CD14-positive monocyte (primary cell): ENCODE data around the gene GFOD1. TPM values are rescaled to one million over a fixed set of nuclear protein-coding genes. Genes with fewer than 3 reads are reported as not detected.
A peak's percentile ranks its signal among the peaks of the same experiment; 100 is the strongest.

Source experiments
- DNase-seq, 3 donors: peaks; one replicate each; pipeline ENCODE4 v3.0.0-alpha.2; 2011 to 2022
- H2AFZ ChIP-seq: 2 replicates; pipeline ENCODE4 v1.6.0; 2012; ENCODE audit warnings: mild to moderate bottlenecking, low read depth, low read length, inconsistent platforms; ENCODE audit not compliant: insufficient read depth, poor library complexity, severe bottlenecking
- H3K27ac ChIP-seq, 2 donors: 1 replicate in 1 of 2; 2 replicates in 1 of 2; pipeline ENCODE4 v1.5.1; 2012 to 2013; ENCODE audit warnings: low read length in 2 of 2, control low read depth in 1 of 2, inconsistent platforms in 1 of 2, low read depth in 1 of 2, mild to moderate bottlenecking in 1 of 2
- H3K27me3 ChIP-seq, 2 donors: one replicate each; pipeline versions ENCODE4 v1.6.0 to v1.6.1; 2011 to 2013; ENCODE audit warnings: low read length in 2 of 2; ENCODE audit not compliant: control insufficient read depth in 2 of 2, insufficient read depth in 2 of 2
- H3K36me3 ChIP-seq, 2 donors: replicated peaks in 1 of 2; 1 replicate in 1 of 2; 2 replicates in 1 of 2; pipeline versions ENCODE4 v1.5.1 to v1.6.1; 2012 to 2013; ENCODE audit warnings: low read length in 2 of 2, control low read depth in 1 of 2, inconsistent platforms in 1 of 2, mild to moderate bottlenecking in 1 of 2; ENCODE audit not compliant: insufficient read depth in 2 of 2, control insufficient read depth in 1 of 2
- H3K4me1 ChIP-seq, 2 donors: 1 replicate in 1 of 2; 2 replicates in 1 of 2; pipeline versions ENCODE4 v1.5.1 to v1.6.1; 2012 to 2013; ENCODE audit warnings: low read length in 2 of 2, control low read depth in 1 of 2, inconsistent platforms in 1 of 2, mild to moderate bottlenecking in 1 of 2, moderate library complexity in 1 of 2; ENCODE audit not compliant: insufficient read depth in 2 of 2, control insufficient read depth in 1 of 2
- H3K4me2 ChIP-seq: replicated peaks from 2 replicates; pipeline ENCODE3; 2012; ENCODE audit warnings: low read length, moderate library complexity, mild to moderate bottlenecking; ENCODE audit not compliant: poor library complexity, severe bottlenecking; ENCODE audit errors: extremely low read depth
- H3K4me3 ChIP-seq, 3 experiments: fragments of 200-600 bp in 1 of 3; sonication (generic) in 1 of 3; replicated peaks in 1 of 3; 1 replicate in 2 of 3; 2 replicates in 1 of 3; pipeline ENCODE4 v1.5.1; 2011 to 2013; ENCODE audit warnings: low read length in 3 of 3, mild to moderate bottlenecking in 3 of 3, control low read depth in 2 of 3, low read depth in 2 of 3, inconsistent platforms in 1 of 3, moderate library complexity in 1 of 3
- H3K79me2 ChIP-seq: 2 replicates; pipeline ENCODE4 v1.6.0; 2012; ENCODE audit warnings: mild to moderate bottlenecking, control low read depth, inconsistent platforms, low read length, moderate library complexity; ENCODE audit not compliant: insufficient read depth
- H3K9ac ChIP-seq: 2 replicates; pipeline ENCODE4 v1.6.0; 2017; ENCODE audit warnings: low read length, mild to moderate bottlenecking; ENCODE audit not compliant: insufficient read depth, poor library complexity, severe bottlenecking
- H3K9me3 ChIP-seq, 2 donors: replicated peaks in 1 of 2; 1 replicate in 1 of 2; 2 replicates in 1 of 2; pipeline versions ENCODE4 v1.5.1 to v1.6.1; 2012 to 2013; ENCODE audit warnings: low read length in 2 of 2, control low read depth in 1 of 2; ENCODE audit not compliant: control insufficient read depth in 1 of 2, insufficient read depth in 1 of 2
- H4K20me1 ChIP-seq: 2 replicates; pipeline ENCODE4 v1.6.0; 2012; ENCODE audit warnings: mild to moderate bottlenecking, low read length, control low read depth, moderate library complexity; ENCODE audit not compliant: insufficient read depth
- H3K27ac Mint-ChIP-seq, 7 donors: one replicate each; pipeline ENCODE4 v1.8.0; 2020; ENCODE audit warnings: mild to moderate bottlenecking in 7 of 7, mixed read lengths in 7 of 7, moderate library complexity in 6 of 7, inconsistent platforms in 2 of 7
- H3K27me3 Mint-ChIP-seq, 3 donors: one replicate each; pipeline ENCODE4 v1.8.0; 2021 to 2022; ENCODE audit warnings: low read depth in 3 of 3, mild to moderate bottlenecking in 3 of 3, mixed read lengths in 3 of 3, moderate library complexity in 3 of 3, inconsistent platforms in 1 of 3
- H3K36me3 Mint-ChIP-seq, 2 donors: one replicate each; pipeline ENCODE4 v1.8.0; 2020; ENCODE audit warnings: mixed read lengths in 2 of 2, inconsistent platforms in 1 of 2, mild to moderate bottlenecking in 1 of 2
- H3K4me1 Mint-ChIP-seq: one replicate; pipeline ENCODE4 v1.8.0; 2020; ENCODE audit warnings: mild to moderate bottlenecking, mixed read lengths
- H3K4me3 Mint-ChIP-seq, 2 donors: one replicate each; pipeline ENCODE4 v1.8.0; 2020; ENCODE audit warnings: mild to moderate bottlenecking in 2 of 2, mixed read lengths in 2 of 2, moderate library complexity in 1 of 2
- H3K9me3 Mint-ChIP-seq, 7 donors: one replicate each; pipeline ENCODE4 v1.8.0; 2020 to 2022; ENCODE audit warnings: mixed read lengths in 7 of 7, mild to moderate bottlenecking in 6 of 7, moderate library complexity in 6 of 7, inconsistent platforms in 2 of 7
- CTCF ChIP-seq: fragments of 200-600 bp; IDR thresholded peaks from one replicate; pipeline ENCODE4 v1.8.0; 2022; ENCODE audit warnings: antibody characterized with exemption, mild to moderate bottlenecking
- WGBS: methylation state at CpG from one replicate; pipeline ENCODE4 v1.1.5; 2013; ENCODE audit warnings: missing lambda C conversion rate; ENCODE audit not compliant: insufficient coverage; 5-methylcytosine and 5-hydroxymethylcytosine counted together
- intact Hi-C, 2 donors: fragments of 100-400 bp; cut with micrococcal nuclease; formaldehyde crosslinking; loops; one replicate each; pipeline versions ENCODE4 v1.15.0 to v1.15.1; 2023
- polyA plus RNA-seq, 3 donors: library from polyadenylated mRNA; depleted of rRNA in 1 of 3; unstranded in 2 of 3; stranded (reverse) in 1 of 3; fragments of 300-500 nt in 2 of 3; fragments of >200 nt in 1 of 3; fragmentation: Illumina TruSeq in 2 of 3; gene quantifications; 1 replicate in 2 of 3; 2 replicates in 1 of 3; pipeline ENCODE4 v1.2.3, GENCODE V29; 2012 to 2021

The GFOD1 gene
- polyA plus RNA-seq, 3 donors: 2.4 to 8.7 (median 2.4) TPM

GRCh38 chr6:13415283-13415682 is 72.1 kb downstream of the GFOD1 start:
- no peaks in the 10 kb centered on the region for H3K9me3 ChIP-seq
- H3K36me3 Mint-ChIP-seq: peaks cover 7 to 9% of the 10 kb centered on the region in 2 donors
- peaks cover 4% of the 10 kb centered on the region for H3K79me2 ChIP-seq
- no peak overlapping the region for H2AFZ ChIP-seq
- no peak overlapping the region for H3K4me3 ChIP-seq
- no peaks in the 10 kb centered on the region for H3K27me3 ChIP-seq
- H3K4me2 ChIP-seq: no peak overlapping the region
- peaks cover 2 to 6% (median 4%) of the 10 kb centered on the region in 7 donors for H3K9me3 Mint-ChIP-seq
- H3K27ac ChIP-seq: no peak overlapping the region
- WGBS: 100% methylated on average over 2 of the region's 5 CpGs
- H3K4me3 Mint-ChIP-seq: no peak overlapping the region
- H3K27ac Mint-ChIP-seq: peak overlapping the region in 2 of 7 donors; percentile 40 to 68
- no peak for TF ChIP-seq CTCF
- no peaks in the 10 kb centered on the region for H3K36me3 ChIP-seq
- peaks cover 47% of the 10 kb centered on the region for H3K4me1 Mint-ChIP-seq
- H3K27me3 Mint-ChIP-seq: peaks cover 2 to 13% (median 10%) of the 10 kb centered on the region in 3 donors
- no peaks in the 10 kb centered on the region for H4K20me1 ChIP-seq
- DNase-seq: no peak
- peaks cover 39 to 41% of the 10 kb centered on the region in 2 donors for H3K4me1 ChIP-seq
- H3K9ac ChIP-seq: no peak overlapping the region
- intact Hi-C loops: loop anchor here in 1 of 2 donors (10.0 kb wide), 2 partner anchors 70 to 300 kb away; partner anchors contain the start of genes GFOD1 and RANBP9

DNA sequence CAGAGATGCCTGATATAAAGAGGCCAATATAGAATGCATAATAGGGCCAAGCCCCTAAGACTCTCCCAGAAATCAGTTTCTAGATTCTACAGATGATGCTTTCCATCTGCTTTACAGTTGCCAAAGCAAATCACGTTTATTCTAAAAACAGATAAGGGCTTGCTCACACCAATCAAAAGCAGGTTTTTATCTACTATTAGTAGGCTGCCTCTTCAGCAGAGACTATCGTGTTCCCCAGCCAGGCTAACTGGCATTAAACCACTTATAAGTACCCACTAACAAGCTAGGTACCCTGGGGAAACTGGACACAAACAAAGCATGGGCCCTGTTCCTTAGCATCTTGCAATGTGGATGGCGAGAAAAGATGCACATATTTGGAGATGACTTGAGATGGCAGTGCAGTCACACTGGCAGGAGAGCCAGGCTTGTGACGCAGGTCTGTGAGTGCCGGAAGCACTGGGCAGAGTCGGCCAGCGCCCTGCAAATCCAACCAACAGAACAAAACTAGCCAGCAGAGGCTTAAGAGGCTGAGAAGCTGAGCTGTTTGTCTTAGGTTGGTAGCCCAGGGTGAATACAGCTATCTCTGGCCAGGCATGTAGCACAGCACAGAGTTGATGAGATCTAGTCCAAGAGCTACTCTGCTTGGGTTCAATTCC is 73.4 kb downstream of the GFOD1 start:
- H4K20me1 ChIP-seq: no peaks in the 10 kb centered on the region
- Mint-ChIP-seq H3K27me3 (peaks cover 0 to 7% (median 2%) of the 10 kb centered on the region in 3 donors), H3K4me3 (no peak overlapping the region), H3K4me1 (peaks cover 42% of the 10 kb centered on the region), H3K9me3 (peaks cover 2 to 5% (median 4%) of the 10 kb centered on the region in 7 donors), H3K27ac (peak overlapping the region in 4 of 7 donors; percentile 26 to 74 (median 48)), H3K36me3 (peaks cover 7 to 9% of the 10 kb centered on the region in 2 donors)
- WGBS: 80% methylated on average over 1 of the region's 7 CpGs
- H3K27me3 ChIP-seq: no peaks in the 10 kb centered on the region
- DNase-seq: peak in 2 of 3 donors; percentile 43 to 50
- peak overlapping the region in 1 of 2 donors; percentile 63 for H3K27ac ChIP-seq
- no peaks in the 10 kb centered on the region for H3K36me3 ChIP-seq
- H3K4me1 ChIP-seq: peaks cover 34 to 41% of the 10 kb centered on the region in 2 donors
- H3K79me2 ChIP-seq: peaks cover 12% of the 10 kb centered on the region
- no peak overlapping the region for H3K9ac ChIP-seq
- H3K4me3 ChIP-seq: no peak overlapping the region
- intact Hi-C loops: loop anchor here (5.0 to 10.0 kb wide), 3 partner anchors 38 to 301 kb away; partner anchors contain the start of genes GFOD1 (in 1 of the 2) and RANBP9 (in 1 of the 2)
- no peak overlapping the region for H3K4me2 ChIP-seq
- peak overlapping the region; percentile 42 for H2AFZ ChIP-seq
- H3K9me3 ChIP-seq: no peaks in the 10 kb centered on the region
- no peak for TF ChIP-seq CTCF
